ENCODE results near the gene HAO2.

DNA sequence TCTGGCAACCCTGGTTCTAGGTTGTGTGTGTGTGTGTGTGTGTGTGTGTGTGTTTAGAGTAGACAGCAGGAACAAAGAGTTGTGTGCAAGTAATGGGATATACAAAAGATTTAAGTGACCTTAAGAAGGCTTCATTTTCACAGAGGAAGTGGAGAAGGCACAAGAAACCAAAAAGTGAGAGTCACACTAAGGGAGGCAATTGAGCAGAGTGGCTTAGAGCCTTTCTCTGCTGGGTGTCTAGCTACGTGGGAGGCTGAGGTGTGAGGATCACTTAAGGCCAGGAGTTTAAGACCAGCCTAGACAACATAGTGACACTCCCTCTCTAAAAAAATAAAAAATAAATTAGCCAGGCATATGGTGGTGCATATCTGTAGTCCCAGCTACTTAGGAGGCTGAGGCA lies 44.4 kb upstream of the HAO2 start:
- TF ChIP-seq, protein P1, sequence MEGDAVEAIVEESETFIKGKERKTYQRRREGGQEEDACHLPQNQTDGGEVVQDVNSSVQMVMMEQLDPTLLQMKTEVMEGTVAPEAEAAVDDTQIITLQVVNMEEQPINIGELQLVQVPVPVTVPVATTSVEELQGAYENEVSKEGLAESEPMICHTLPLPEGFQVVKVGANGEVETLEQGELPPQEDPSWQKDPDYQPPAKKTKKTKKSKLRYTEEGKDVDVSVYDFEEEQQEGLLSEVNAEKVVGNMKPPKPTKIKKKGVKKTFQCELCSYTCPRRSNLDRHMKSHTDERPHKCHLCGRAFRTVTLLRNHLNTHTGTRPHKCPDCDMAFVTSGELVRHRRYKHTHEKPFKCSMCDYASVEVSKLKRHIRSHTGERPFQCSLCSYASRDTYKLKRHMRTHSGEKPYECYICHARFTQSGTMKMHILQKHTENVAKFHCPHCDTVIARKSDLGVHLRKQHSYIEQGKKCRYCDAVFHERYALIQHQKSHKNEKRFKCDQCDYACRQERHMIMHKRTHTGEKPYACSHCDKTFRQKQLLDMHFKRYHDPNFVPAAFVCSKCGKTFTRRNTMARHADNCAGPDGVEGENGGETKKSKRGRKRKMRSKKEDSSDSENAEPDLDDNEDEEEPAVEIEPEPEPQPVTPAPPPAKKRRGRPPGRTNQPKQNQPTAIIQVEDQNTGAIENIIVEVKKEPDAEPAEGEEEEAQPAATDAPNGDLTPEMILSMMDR (IDR thresholded peaks at IDR 0.05), result no peak
- no peak for TF ChIP-seq POLR2A (IDR thresholded peaks at IDR 0.05)
